ENCODE data around the gene MYOF. TPM values are rescaled to one million over a fixed set of nuclear protein-coding genes. Genes with fewer than 3 reads are reported as not detected.

MYOF gene
- total RNA-seq, 4 donors from 2014 or later = 44.6 to 113 (median 74.5) TPM

DNA sequence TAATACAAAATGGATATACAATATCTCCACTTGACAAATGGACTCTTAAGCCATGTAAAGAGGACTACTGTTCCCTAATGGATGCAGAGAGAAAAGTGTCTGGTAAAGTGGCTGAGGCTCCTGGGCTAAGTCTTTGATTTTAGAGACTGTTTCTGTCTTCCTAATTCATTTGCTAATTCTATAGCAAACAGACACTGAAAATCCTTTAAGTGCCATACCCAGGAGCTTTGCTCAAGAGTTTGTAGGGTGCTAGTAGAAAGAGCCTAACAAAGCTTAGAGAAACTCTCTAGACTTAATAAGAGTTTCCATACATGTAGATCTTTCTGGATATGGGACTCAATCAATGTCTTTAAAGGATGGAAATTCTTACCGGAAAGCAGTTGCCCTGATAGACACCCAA lies 31.0 kb upstream of the MYOF start:
- TF ChIP-seq, protein P1, sequence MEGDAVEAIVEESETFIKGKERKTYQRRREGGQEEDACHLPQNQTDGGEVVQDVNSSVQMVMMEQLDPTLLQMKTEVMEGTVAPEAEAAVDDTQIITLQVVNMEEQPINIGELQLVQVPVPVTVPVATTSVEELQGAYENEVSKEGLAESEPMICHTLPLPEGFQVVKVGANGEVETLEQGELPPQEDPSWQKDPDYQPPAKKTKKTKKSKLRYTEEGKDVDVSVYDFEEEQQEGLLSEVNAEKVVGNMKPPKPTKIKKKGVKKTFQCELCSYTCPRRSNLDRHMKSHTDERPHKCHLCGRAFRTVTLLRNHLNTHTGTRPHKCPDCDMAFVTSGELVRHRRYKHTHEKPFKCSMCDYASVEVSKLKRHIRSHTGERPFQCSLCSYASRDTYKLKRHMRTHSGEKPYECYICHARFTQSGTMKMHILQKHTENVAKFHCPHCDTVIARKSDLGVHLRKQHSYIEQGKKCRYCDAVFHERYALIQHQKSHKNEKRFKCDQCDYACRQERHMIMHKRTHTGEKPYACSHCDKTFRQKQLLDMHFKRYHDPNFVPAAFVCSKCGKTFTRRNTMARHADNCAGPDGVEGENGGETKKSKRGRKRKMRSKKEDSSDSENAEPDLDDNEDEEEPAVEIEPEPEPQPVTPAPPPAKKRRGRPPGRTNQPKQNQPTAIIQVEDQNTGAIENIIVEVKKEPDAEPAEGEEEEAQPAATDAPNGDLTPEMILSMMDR (IDR thresholded peaks at IDR 0.05) = no peak
- ATAC-seq (ENCODE audit: low FRiP score) = no peak
- no peak for DNase-seq (ENCODE audit: low spot score)

DNA sequence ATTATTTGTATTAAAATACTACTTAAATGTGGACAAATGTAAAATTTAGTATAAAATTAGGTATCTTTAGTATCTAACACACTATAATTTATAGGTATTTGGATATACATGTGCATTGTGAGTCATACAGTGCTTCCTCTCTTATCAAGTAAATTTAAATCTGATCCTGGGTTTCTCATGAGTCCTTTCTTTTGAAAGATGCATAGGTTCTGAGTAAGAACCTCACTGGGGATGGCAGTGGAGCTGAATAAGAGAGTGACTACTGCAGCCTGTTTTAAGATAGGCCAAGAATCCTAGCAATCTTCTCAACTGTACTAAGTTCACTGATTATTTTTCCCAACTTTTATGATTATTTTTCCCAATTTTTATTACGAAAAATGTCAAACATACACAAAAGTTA lies 30.4 kb upstream of the MYOF start:
- TF ChIP-seq, protein P1 (IDR thresholded peaks at IDR 0.05) = no peak
- ATAC-seq (ENCODE audit: low FRiP score) (no peak), DNase-seq (ENCODE audit: low spot score) (no peak)

DNA sequence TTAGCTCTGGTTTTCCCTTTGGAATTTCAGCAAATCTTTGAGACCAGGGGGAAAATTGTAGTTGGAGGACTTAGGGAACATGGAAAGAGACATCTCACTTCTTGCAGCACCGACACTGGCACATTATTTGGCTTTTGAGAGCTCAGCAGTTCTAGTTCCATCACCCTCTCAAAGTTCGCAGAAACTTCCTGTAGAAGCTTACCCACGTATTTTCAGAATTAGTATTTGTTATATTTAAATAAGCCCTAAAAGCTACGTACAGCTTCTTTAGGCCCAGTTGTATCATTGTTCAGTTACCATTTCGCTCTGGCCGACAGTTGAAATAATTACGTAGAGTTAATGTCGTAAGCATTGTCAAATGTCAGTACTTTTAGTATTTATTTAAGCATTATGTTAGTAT lies 27.7 kb upstream of the MYOF start:
- TF ChIP-seq, protein P1 (IDR thresholded peaks at IDR 0.05) = no peak
- DNase-seq (ENCODE audit: low spot score) (no peak), ATAC-seq (ENCODE audit: low FRiP score) (no peak)

DNA sequence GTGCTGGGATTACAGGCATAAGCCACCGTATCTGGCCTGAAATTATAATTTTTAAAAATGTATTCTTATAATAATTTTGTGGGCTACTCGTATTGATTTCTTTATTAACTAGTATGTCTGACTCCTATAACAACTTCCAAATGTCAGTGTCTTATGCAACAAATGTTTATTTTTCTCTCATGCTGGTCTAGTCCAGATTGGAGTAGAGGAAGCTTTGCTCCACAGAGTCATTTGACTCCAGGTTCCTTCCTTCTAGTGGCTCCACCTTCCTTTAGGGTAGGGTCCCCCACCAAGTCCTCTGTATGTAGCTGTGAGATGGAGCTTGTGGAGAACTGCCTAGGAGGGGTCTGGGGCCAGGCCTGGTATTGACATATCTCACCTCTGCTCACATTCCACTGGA lies 22.9 kb upstream of the MYOF start:
- TF ChIP-seq, protein P1 (IDR thresholded peaks at IDR 0.05) = no peak
- DNase-seq (ENCODE audit: low spot score) = no peak
- no peak for ATAC-seq (ENCODE audit: low FRiP score)

DNA sequence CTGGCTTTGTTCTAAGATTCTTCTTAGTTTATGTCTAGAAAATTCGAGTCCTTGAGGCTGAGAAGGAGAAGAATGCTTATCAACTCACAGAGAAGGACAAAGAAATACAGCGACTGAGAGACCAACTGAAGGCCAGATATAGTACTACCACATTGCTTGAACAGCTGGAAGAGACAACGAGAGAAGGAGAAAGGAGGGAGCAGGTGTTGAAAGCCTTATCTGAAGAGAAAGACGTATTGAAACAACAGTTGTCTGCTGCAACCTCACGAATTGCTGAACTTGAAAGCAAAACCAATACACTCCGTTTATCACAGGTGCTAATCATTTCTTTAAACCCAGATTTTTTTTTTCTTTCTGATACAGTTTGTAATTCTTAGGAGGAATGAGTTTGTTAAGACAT lies 20.9 kb upstream of the MYOF start:
- DNase-seq (ENCODE audit: low spot score) (no peak), ATAC-seq (ENCODE audit: low FRiP score) (no peak)
- TF ChIP-seq, protein P1 (IDR thresholded peaks at IDR 0.05) = no peak

DNA sequence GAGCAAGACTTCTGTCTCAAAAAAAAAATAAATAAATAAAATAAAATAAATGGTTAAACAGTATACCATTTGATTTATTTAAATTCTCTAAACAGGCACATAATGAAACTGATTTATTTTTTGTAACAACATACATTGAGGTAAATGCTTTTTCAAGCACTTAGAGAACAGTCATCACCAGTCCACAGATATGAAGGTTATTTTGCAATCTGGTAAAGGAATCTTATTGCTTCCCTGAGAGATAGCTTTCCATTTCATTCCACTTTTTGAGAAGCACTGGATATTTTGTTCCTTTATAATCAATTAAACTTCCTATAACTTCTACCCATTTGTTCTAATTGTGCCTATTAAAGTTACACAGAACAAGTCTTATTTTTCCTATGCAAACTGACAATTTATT lies 19.5 kb upstream of the MYOF start:
- TF ChIP-seq, protein P1 (IDR thresholded peaks at IDR 0.05) = no peak
- no peak for DNase-seq (ENCODE audit: low spot score)
- no peak for ATAC-seq (ENCODE audit: low FRiP score)

DNA sequence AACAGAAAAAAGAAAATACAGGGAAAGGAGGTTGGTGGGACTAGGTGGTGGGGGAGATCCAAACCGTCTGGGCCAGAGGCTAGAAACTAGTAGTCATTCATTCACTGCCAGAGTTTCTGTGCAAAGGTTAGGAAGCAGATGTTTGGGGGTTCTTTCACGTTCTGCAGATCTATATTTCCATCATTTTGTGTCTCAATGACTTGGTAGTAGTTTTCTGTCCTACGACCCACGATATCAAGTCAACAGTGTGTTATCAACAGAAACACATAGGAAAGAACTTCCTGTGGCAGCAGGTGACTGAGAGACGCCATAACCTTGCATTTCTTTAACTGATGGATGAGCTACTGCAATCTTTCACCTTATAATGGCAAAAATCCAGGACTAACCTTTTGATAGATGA lies 16.0 kb upstream of the MYOF start:
- TF ChIP-seq, protein P1 (IDR thresholded peaks at IDR 0.05) = no peak
- DNase-seq (ENCODE audit: low spot score) = no peak
- no peak for ATAC-seq (ENCODE audit: low FRiP score)
